B cell (primary cell): ENCODE data around the gene RTL1. TPM values are rescaled to one million over a fixed set of nuclear protein-coding genes. Genes with fewer than 3 reads are reported as not detected.

Source experiments
- ATAC-seq: fragments of 200-7000 bp; cut with Tn5 transposase; one replicate; pipeline ENCODE4 v1.10.0; 2021; ENCODE audit warnings: low read depth, mild to moderate bottlenecking, moderate number of reproducible peaks, moderate library complexity
- CTCF ChIA-PET: fragments of 350-600 bp; sonication (Branson Sonifier 250); formaldehyde crosslinking; loops from one replicate; lab custom pipeline; 2021; ENCODE audit warnings: antibody characterized with exemption, inconsistent platforms; lab: Charles Lee
- POLR2A ChIA-PET: fragments of 350-600 bp; sonication (Branson Sonifier 250); formaldehyde crosslinking; loops from one replicate; lab custom pipeline; 2021; ENCODE audit warnings: antibody characterized with exemption; lab: Charles Lee
- DNase-seq: peaks from one replicate; pipeline ENCODE4 v3.0.0; 2013
- H2AFZ ChIP-seq: 2 replicates; pipeline ENCODE4 v1.6.1; 2012; ENCODE audit warnings: mild to moderate bottlenecking, low read depth, low read length; ENCODE audit not compliant: insufficient read depth, poor library complexity, severe bottlenecking
- H3K27ac ChIP-seq, 2 donors: 1 replicate in 1 of 2; 2 replicates in 1 of 2; pipeline ENCODE4 v1.5.1; 2012 to 2013; ENCODE audit warnings: low read length in 2 of 2, mild to moderate bottlenecking in 2 of 2, moderate library complexity in 1 of 2
- H3K27me3 ChIP-seq, 4 experiments: fragments of 200-600 bp in 1 of 4; sonication (generic) in 1 of 4; replicated peaks in 1 of 4; 1 replicate in 2 of 4; 2 replicates in 2 of 4; pipeline versions ENCODE4 v1.6.1 to v1.7.0; 2013 to 2016; ENCODE audit warnings: low read length in 3 of 4, mild to moderate bottlenecking in 2 of 4, mixed read lengths in 1 of 4, moderate library complexity in 1 of 4; ENCODE audit not compliant: insufficient read depth in 4 of 4, control insufficient read depth in 3 of 4; ENCODE audit errors: control extremely low read depth in 1 of 4
- H3K36me3 ChIP-seq, 2 experiments: replicated peaks in 1 of 2; 1 replicate in 1 of 2; 2 replicates in 1 of 2; pipeline versions ENCODE4 v1.6.1 to v1.7.1; 2013; ENCODE audit warnings: low read length in 1 of 2; ENCODE audit not compliant: insufficient read depth in 2 of 2, control insufficient read depth in 1 of 2; ENCODE audit errors: control extremely low read depth in 1 of 2, extremely low read depth in 1 of 2
- H3K4me1 ChIP-seq, 2 donors: fragments of 200-600 bp in 1 of 2; sonication (generic) in 1 of 2; 1 replicate in 1 of 2; 2 replicates in 1 of 2; pipeline versions ENCODE4 v1.5.1 to v1.6.1; 2013 to 2017; ENCODE audit warnings: low read length in 2 of 2; ENCODE audit not compliant: control insufficient read depth in 2 of 2, insufficient read depth in 2 of 2
- H3K4me2 ChIP-seq: replicated peaks from 2 replicates; pipeline ENCODE3; 2012; ENCODE audit warnings: mild to moderate bottlenecking, low read depth, low read length; ENCODE audit not compliant: poor library complexity, severe bottlenecking
- H3K4me3 ChIP-seq, 5 experiments: fragments of 200-600 bp in 1 of 5; sonication (generic) in 1 of 5; 1 replicate in 3 of 5; 2 replicates in 2 of 5; pipeline versions ENCODE4 v1.5.1 to v1.7.0; 2011 to 2016; ENCODE audit warnings: low read length in 4 of 5, mild to moderate bottlenecking in 4 of 5, low read depth in 2 of 5, control low read depth in 1 of 5, moderate library complexity in 1 of 5; ENCODE audit not compliant: insufficient read depth in 1 of 5; ENCODE audit errors: control extremely low read depth in 1 of 5, extremely low read depth in 1 of 5
- H3K79me2 ChIP-seq: fragments of 200-600 bp; sonication (generic); one replicate; pipeline ENCODE4 v1.6.0; 2016; ENCODE audit warnings: low read length; ENCODE audit not compliant: control insufficient read depth, insufficient read depth
- H3K9ac ChIP-seq: fragments of 200-600 bp; sonication (generic); 2 replicates; pipeline ENCODE4 v1.6.1; 2017; ENCODE audit warnings: mild to moderate bottlenecking, low read length, moderate library complexity
- H3K9me3 ChIP-seq, 3 donors: one replicate each; pipeline versions ENCODE4 v1.6.1 to v1.7.1; 2013; ENCODE audit warnings: low read length in 2 of 3; ENCODE audit not compliant: control insufficient read depth in 2 of 3, insufficient read depth in 1 of 3; ENCODE audit errors: control extremely low read depth in 1 of 3
- H4K20me1 ChIP-seq: 2 replicates; pipeline ENCODE4 v1.6.0; 2012; ENCODE audit warnings: mild to moderate bottlenecking, low read length; ENCODE audit not compliant: insufficient read depth, control insufficient read depth, poor library complexity, severe bottlenecking
- H3K27ac Mint-ChIP-seq: one replicate; pipeline ENCODE4 v1.8.0; 2021; ENCODE audit warnings: mixed read lengths
- H3K27me3 Mint-ChIP-seq: one replicate; pipeline ENCODE4 v1.8.0; 2021; ENCODE audit warnings: mixed read lengths
- H3K4me1 Mint-ChIP-seq: one replicate; pipeline ENCODE4 v1.8.0; 2021; ENCODE audit warnings: mixed read lengths
- H3K4me3 Mint-ChIP-seq: one replicate; pipeline ENCODE4 v1.8.0; 2021; ENCODE audit warnings: mixed read lengths
- H3K9me3 Mint-ChIP-seq: one replicate; pipeline ENCODE4 v1.8.0; 2022; ENCODE audit warnings: mixed read lengths; ENCODE audit not compliant: insufficient read depth
- EZH2 ChIP-seq: IDR thresholded peaks from 2 replicates; pipeline ENCODE4 v1.6.1; 2012; ENCODE audit warnings: borderline replicate concordance, low read depth, mild to moderate bottlenecking, moderate library complexity, low read length; ENCODE audit not compliant: insufficient read depth, poor library complexity, severe bottlenecking
- WGBS: methylation state at CpG from one replicate; pipeline ENCODE4 v1.1.5; 2013; ENCODE audit warnings: missing lambda C conversion rate; ENCODE audit not compliant: insufficient coverage; 5-methylcytosine and 5-hydroxymethylcytosine counted together
- intact Hi-C: fragments of 100-400 bp; cut with micrococcal nuclease; formaldehyde crosslinking; loops from one replicate; pipeline ENCODE4 v1.10.0; 2022
- polyA plus RNA-seq: library from polyadenylated mRNA; depleted of rRNA; stranded (reverse); fragments of >200 nt; gene quantifications from 2 replicates; pipeline ENCODE4 v1.2.3, GENCODE V29; 2012
- total RNA-seq, 2 donors: library from RNA; stranded (reverse); fragments of 120-200 nt in 1 of 2; gene quantifications; 1 replicate in 1 of 2; 2 replicates in 1 of 2; pipeline versions ENCODE4 v1.2.3 to v1.2.4, GENCODE V29; 2013 to 2022
- TF ChIP-seq, protein P1 (sequence below): fragments of 200-600 bp; IDR thresholded peaks from one replicate; pipeline ENCODE4 v1.8.0; 2022; ENCODE audit warnings: antibody characterized with exemption, mild to moderate bottlenecking

The RTL1 gene
- total and polyA plus RNA-seq, 2 donors (not counting 1 experiment from before 2014, with no cell fraction given), result not detected

DNA sequence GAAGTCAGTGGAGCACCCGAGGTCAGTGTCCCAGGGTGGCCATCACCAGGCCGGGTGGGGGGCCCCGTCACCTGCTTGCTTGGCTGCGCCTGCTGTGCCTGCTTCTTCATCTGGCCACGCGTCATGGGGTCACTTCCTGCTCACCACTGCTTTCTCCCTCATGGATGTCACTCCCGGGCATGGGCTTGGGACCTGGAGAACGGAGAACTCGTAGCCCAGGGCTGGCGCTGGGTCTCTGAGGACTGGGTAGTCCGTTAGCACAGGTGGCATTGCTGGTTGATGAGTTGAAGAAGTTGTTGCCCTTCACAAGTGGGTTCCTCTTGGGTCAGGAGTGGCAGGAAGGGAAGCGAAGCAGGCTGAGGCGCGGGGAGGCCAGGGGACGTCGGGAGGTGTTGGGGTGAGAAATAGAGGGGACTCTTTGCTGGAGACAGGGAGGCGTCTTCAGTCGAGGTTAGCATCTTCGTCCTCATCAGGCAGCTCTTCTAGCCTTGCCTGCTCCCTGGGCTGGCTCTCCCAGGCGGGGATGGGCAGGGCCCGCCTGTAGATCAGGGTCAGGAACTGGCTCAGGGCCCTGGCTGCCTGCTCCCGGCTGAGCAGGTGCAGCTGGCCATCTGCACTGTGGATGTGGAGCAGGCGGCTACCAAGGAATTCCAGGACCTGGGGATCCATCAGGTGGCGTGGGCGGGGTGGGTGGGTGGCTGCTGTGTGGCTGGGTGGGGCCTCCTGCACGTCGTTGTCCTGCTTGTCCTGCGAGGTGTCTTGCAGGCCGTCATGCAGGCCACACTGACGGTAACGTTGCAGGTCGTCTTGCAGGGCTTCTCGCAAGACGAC lies 23.0 kb downstream of the RTL1 start:
- DNase-seq, result no peak
- Histone ChIP-seq H2AFZ (no peak overlapping the region), H3K27me3 (no peaks in the 10 kb centered on the region), H3K27ac (no peak overlapping the region), H3K79me2 (no peaks in the 10 kb centered on the region), H3K36me3 (no peaks in the 10 kb centered on the region), H4K20me1 (no peaks in the 10 kb centered on the region), H3K4me2 (no peak overlapping the region), H3K9me3 (peaks cover 0 to 44% (median 0%) of the 10 kb centered on the region in 3 donors), H3K9ac (no peak overlapping the region), H3K4me3 (no peak overlapping the region), H3K4me1 (no peaks in the 10 kb centered on the region)
- H3K27ac Mint-ChIP-seq, result no peak overlapping the region
- TF ChIP-seq, protein P1, sequence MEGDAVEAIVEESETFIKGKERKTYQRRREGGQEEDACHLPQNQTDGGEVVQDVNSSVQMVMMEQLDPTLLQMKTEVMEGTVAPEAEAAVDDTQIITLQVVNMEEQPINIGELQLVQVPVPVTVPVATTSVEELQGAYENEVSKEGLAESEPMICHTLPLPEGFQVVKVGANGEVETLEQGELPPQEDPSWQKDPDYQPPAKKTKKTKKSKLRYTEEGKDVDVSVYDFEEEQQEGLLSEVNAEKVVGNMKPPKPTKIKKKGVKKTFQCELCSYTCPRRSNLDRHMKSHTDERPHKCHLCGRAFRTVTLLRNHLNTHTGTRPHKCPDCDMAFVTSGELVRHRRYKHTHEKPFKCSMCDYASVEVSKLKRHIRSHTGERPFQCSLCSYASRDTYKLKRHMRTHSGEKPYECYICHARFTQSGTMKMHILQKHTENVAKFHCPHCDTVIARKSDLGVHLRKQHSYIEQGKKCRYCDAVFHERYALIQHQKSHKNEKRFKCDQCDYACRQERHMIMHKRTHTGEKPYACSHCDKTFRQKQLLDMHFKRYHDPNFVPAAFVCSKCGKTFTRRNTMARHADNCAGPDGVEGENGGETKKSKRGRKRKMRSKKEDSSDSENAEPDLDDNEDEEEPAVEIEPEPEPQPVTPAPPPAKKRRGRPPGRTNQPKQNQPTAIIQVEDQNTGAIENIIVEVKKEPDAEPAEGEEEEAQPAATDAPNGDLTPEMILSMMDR, result no peak
- no peak for TF ChIP-seq EZH2
- POLR2A ChIA-PET, result no interaction called here
- CTCF ChIA-PET, result no interaction called here
- H3K9me3 Mint-ChIP-seq, result peaks cover 4% of the 10 kb centered on the region
- H3K4me3 Mint-ChIP-seq, result no peak overlapping the region
- no peak for ATAC-seq
- H3K27me3 Mint-ChIP-seq, result no peaks in the 10 kb centered on the region
- H3K4me1 Mint-ChIP-seq, result no peaks in the 10 kb centered on the region
- intact Hi-C loops, result no loop called here
- WGBS, result 93% methylated on average over 34 of the region's 34 CpGs

DNA sequence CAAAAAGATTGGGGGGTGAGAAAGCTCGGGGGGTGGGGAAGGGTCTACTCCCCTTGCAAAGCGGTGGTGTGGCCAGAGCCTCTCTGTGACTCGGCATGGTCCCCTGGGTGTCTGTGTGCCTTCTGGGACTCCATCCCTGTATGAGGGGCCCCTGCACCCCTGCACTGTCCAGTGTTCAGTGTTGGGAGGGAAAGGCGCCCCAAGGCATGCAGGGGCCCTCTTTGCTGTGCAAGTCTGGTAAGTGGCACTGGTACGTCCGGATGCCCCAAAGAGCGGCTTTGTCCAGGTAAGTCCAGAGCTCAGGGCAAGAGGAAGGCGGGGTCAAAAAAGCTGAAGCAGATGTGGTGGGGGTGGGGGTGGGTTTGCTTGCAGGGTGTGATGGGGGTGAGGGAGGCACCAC lies 23.7 kb downstream of the RTL1 start:
- WGBS, result 95% methylated on average over 7 of the region's 8 CpGs

More for the DNA sequence above, 23.7 kb downstream of the RTL1 start:
- Mint-ChIP-seq H3K27me3 (no peaks in the 10 kb centered on the region), H3K9me3 (peaks cover 4% of the 10 kb centered on the region), H3K4me3 (no peak overlapping the region), H3K27ac (no peak overlapping the region), H3K4me1 (no peaks in the 10 kb centered on the region)
- Histone ChIP-seq H2AFZ (no peak overlapping the region), H3K27me3 (no peaks in the 10 kb centered on the region), H3K27ac (no peak overlapping the region), H3K9me3 (peaks cover 0 to 45% (median 0%) of the 10 kb centered on the region in 3 donors), H3K9ac (no peak overlapping the region), H3K4me2 (no peak overlapping the region), H4K20me1 (no peaks in the 10 kb centered on the region), H3K79me2 (no peaks in the 10 kb centered on the region), H3K36me3 (no peaks in the 10 kb centered on the region), H3K4me3 (no peak overlapping the region), H3K4me1 (no peaks in the 10 kb centered on the region)
- CTCF ChIA-PET, result no interaction called here
- POLR2A ChIA-PET, result no interaction called here
- intact Hi-C loops, result no loop called here
- ATAC-seq (no peak), DNase-seq (no peak)
- TF ChIP-seq EZH2, result no peak
- TF ChIP-seq, protein P1, result no peak
